Effector CD4-positive, alpha-beta T cell (primary cell): ENCODE data around the gene ZNF304.
A peak's percentile ranks its signal among the peaks of the same experiment; 100 is the strongest.

Experiments
- DNase-seq: peaks from one replicate; pipeline ENCODE4 v3.0.0-alpha.2; 2020
- total RNA-seq: gene quantifications from one replicate; lab custom pipeline; 2026; lab: John Stamatoyannopoulos, UW

Gene ZNF304
- total RNA-seq: 15.8 reads per million, percentile 41 among the genes with 10 or more reads in this experiment

GRCh38 chr19:57350877-57351805 is at the start of gene ZNF304:
TSS of gene ZNF304 (plus strand) at chr19:57351271. CDS start at chr19:57351665, 394 bp downstream.
- peak; percentile 65 for DNase-seq

- no peak for DNase-seq
Observed at GRCh38 chr19:57302020-57302465, 49.0 kb upstream of the ZNF304 start.

- DNase-seq: no peak
Observed at GRCh38 chr19:57302727-57303401, 48.2 kb upstream of the ZNF304 start.

- DNase-seq: no peak
Observed at GRCh38 chr19:57305056-57305455, 46.0 kb upstream of the ZNF304 start.

- no peak for DNase-seq
Observed at GRCh38 chr19:57308514-57308913, 42.6 kb upstream of the ZNF304 start.

- no peak for DNase-seq
Observed at GRCh38 chr19:57310792-57311191, 40.3 kb upstream of the ZNF304 start.

GRCh38 chr19:57314146-57314545 is 36.9 kb upstream of the ZNF304 start:
- no peak for DNase-seq

GRCh38 chr19:57317503-57317902 is 33.6 kb upstream of the ZNF304 start:
- DNase-seq: no peak

GRCh38 chr19:57319869-57320179 is 31.2 kb upstream of the ZNF304 start:
- no peak for DNase-seq

- peak; percentile 82 for DNase-seq
Observed at GRCh38 chr19:57320180-57321084, 30.6 kb upstream of the ZNF304 start, which contains the start of gene ZNF543. TSS of gene ZNF543 (plus strand) at chr19:57320472. CDS start at chr19:57320854, 382 bp downstream.

- no peak for DNase-seq
Observed at GRCh38 chr19:57321116-57321515, 30.0 kb upstream of the ZNF304 start.

GRCh38 chr19:57321751-57322150 is 29.3 kb upstream of the ZNF304 start:
- DNase-seq: no peak

- DNase-seq: no peak
Observed at GRCh38 chr19:57324992-57325391, 26.1 kb upstream of the ZNF304 start.

- no peak for DNase-seq
Observed at GRCh38 chr19:57327993-57328392, 23.1 kb upstream of the ZNF304 start.

GRCh38 chr19:57334191-57334590 is 16.9 kb upstream of the ZNF304 start:
- DNase-seq: no peak

GRCh38 chr19:57338877-57339276 is 12.2 kb upstream of the ZNF304 start:
- DNase-seq: no peak

GRCh38 chr19:57342582-57342981 is 8.5 kb upstream of the ZNF304 start:
- no peak for DNase-seq

- no peak for DNase-seq
Observed at GRCh38 chr19:57348136-57348535, 2.9 kb upstream of the ZNF304 start.

GRCh38 chr19:57351867-57352266 is 796 bp downstream of the ZNF304 start:
- no peak for DNase-seq

GRCh38 chr19:57355916-57356315 is 4.8 kb downstream of the ZNF304 start:
- DNase-seq: no peak

GRCh38 chr19:57357406-57357805 is 6.3 kb downstream of the ZNF304 start:
- DNase-seq: no peak

GRCh38 chr19:57359300-57359699 is 8.2 kb downstream of the ZNF304 start:
- no peak for DNase-seq

- no peak for DNase-seq
Observed at GRCh38 chr19:57362419-57362818, 11.3 kb downstream of the ZNF304 start.
